Thyroid gland (tissue), 4 donors: ENCODE data around the gene CTIF.

Source experiments
- CTCF ChIP-seq, 6 experiments: fragments of 200-600 bp in 3 of 6; fragments of 450-650 bp in 3 of 6; sonication (generic) in 3 of 6; IDR thresholded peaks; one replicate each; pipeline ENCODE4 v1.5.1; 2016 to 2019; ENCODE audit warnings: antibody characterized with exemption in 6 of 6, mild to moderate bottlenecking in 2 of 6, inconsistent platforms in 1 of 6, moderate library complexity in 1 of 6
- POLR2A ChIP-seq, 2 donors: fragments of 450-650 bp; IDR thresholded peaks; one replicate each; pipeline ENCODE4 v1.6.1; 2017; ENCODE audit warnings: antibody characterized with exemption in 2 of 2, mild to moderate bottlenecking in 2 of 2, moderate library complexity in 1 of 2

- TF ChIP-seq CTCF (IDR thresholded peaks at IDR 0.05) (no peak), POLR2A (IDR thresholded peaks at IDR 0.05) (no peak)
Observed at GRCh38 chr18:48835119-48835518, 296.3 kb downstream of the CTIF start.
